Lung (tissue), 12 donors: ENCODE data around the gene MAEA. TPM values are rescaled to one million over a fixed set of nuclear protein-coding genes. Genes with fewer than 3 reads are reported as not detected.

ENCODE experiments used
- ATAC-seq: fragments of 200-7000 bp; cut with Tn5 transposase; one replicate; pipeline ENCODE4 v1.9.1; 2020; ENCODE audit warnings: moderate number of reproducible peaks; ENCODE audit not compliant: insufficient read depth, low FRiP score
- DNase-seq, 3 donors: peaks; one replicate each; pipeline ENCODE4 v3.0.0-alpha.2; 2013 to 2017
- H3K27ac ChIP-seq, 2 donors: one replicate each; pipeline ENCODE4 v1.5.1; 2013; ENCODE audit warnings: mild to moderate bottlenecking in 2 of 2, moderate library complexity in 2 of 2, control low read depth in 1 of 2, inconsistent platforms in 1 of 2, low read depth in 1 of 2, low read length in 1 of 2
- H3K27me3 ChIP-seq, 3 donors: one replicate each; pipeline ENCODE4 v1.5.1; 2013; ENCODE audit warnings: low read length in 2 of 3; ENCODE audit not compliant: control insufficient read depth in 3 of 3, insufficient read depth in 3 of 3
- H3K36me3 ChIP-seq, 4 donors: one replicate each; pipeline ENCODE4 v1.5.1; 2013; ENCODE audit warnings: low read length in 4 of 4, mild to moderate bottlenecking in 1 of 4, moderate library complexity in 1 of 4; ENCODE audit not compliant: control insufficient read depth in 4 of 4, insufficient read depth in 4 of 4
- H3K4me1 ChIP-seq, 5 donors: one replicate each; pipeline ENCODE4 v1.5.1; 2013; ENCODE audit warnings: low read length in 5 of 5, mild to moderate bottlenecking in 2 of 5, moderate library complexity in 1 of 5; ENCODE audit not compliant: control insufficient read depth in 5 of 5, insufficient read depth in 5 of 5
- H3K4me3 ChIP-seq: one replicate; pipeline ENCODE4 v1.5.1; 2013; ENCODE audit warnings: mild to moderate bottlenecking, control low read depth, moderate library complexity
- H3K9ac ChIP-seq, 2 donors: one replicate each; pipeline ENCODE4 v1.5.1; 2013; ENCODE audit warnings: low read length in 2 of 2, control low read depth in 1 of 2; ENCODE audit not compliant: insufficient read depth in 1 of 2
- H3K9me3 ChIP-seq, 4 donors: one replicate each; pipeline ENCODE4 v1.5.1; 2013; ENCODE audit warnings: low read length in 3 of 4, mild to moderate bottlenecking in 1 of 4, moderate library complexity in 1 of 4; ENCODE audit not compliant: control insufficient read depth in 4 of 4, insufficient read depth in 3 of 4
- CTCF ChIP-seq: IDR thresholded peaks from 2 replicates; pipeline ENCODE4 v1.5.1; 2012; ENCODE audit warnings: mild to moderate bottlenecking; ENCODE audit errors: control extremely low read depth, extremely low read depth
- WGBS, 2 donors: extraction: QIAGEN DNeasy Blood & Tissue Kit; methylation state at CpG; one replicate each; pipeline ENCODE4 v1.1.7; 2013; 5-methylcytosine and 5-hydroxymethylcytosine counted together
- polyA plus RNA-seq, 2 donors: library from polyadenylated mRNA; stranded (reverse); fragments of 200-250 nt; gene quantifications; one replicate each; pipeline ENCODE4 v1.2.1, GENCODE V29; 2013
- total RNA-seq, 2 donors: library from RNA; depleted of rRNA in 1 of 2; stranded (reverse); fragments of >200 nt in 1 of 2; gene quantifications; one replicate each; pipeline ENCODE4 v1.2.1, GENCODE V29; 2014 to 2021
- donor health status: control.
- donor health status: control.
- donor health status: Bipolar disorder and iron deficiency.
- donor health status: healthy.
- donor health status: DM: yes; HTN: yes; CAD: no.

MAEA gene
- total and polyA plus RNA-seq, 4 donors: 39.7 to 67.4 (median 60.8) TPM

GRCh38 chr4:1358421-1359143, 68.9 kb downstream of the MAEA start:
- WGBS, 2 donors: 95% methylated on average over 38 of the region's 38 CpGs
- no peak for TF ChIP-seq CTCF
- Histone ChIP-seq H3K9ac (no peak overlapping the region), H3K4me3 (no peak overlapping the region), H3K4me1 (peaks cover 0 to 3% (median 0%) of the 10 kb centered on the region in 5 donors), H3K36me3 (peaks cover 2 to 43% (median 3%) of the 10 kb centered on the region in 4 donors), H3K9me3 (no peaks in the 10 kb centered on the region), H3K27me3 (no peaks in the 10 kb centered on the region), H3K27ac (no peak overlapping the region)
- ATAC-seq (no peak), DNase-seq (no peak)

GRCh38 chr4:1359144-1359501, 69.4 kb downstream of the MAEA start:
- H3K36me3 ChIP-seq: peaks cover 2 to 41% (median 3%) of the 10 kb centered on the region in 4 donors
- no peak overlapping the region for H3K9ac ChIP-seq
- H3K4me1 ChIP-seq: peaks cover 0 to 3% (median 0%) of the 10 kb centered on the region in 5 donors
- no peak overlapping the region for H3K4me3 ChIP-seq
- H3K27ac ChIP-seq: no peak overlapping the region
- no peak for TF ChIP-seq CTCF
- ATAC-seq (no peak), DNase-seq (no peak)
- H3K9me3 ChIP-seq: no peaks in the 10 kb centered on the region
- WGBS, 2 donors: 87 to 92% methylated on average over 14 of the region's 14 CpGs
- H3K27me3 ChIP-seq: no peaks in the 10 kb centered on the region

GRCh38 chr4:1359976-1360375, 70.3 kb downstream of the MAEA start:
- Histone ChIP-seq H3K4me3 (no peak overlapping the region), H3K27ac (no peak overlapping the region), H3K9ac (no peak overlapping the region), H3K36me3 (peaks cover 2 to 41% (median 3%) of the 10 kb centered on the region in 4 donors), H3K4me1 (peaks cover 0 to 6% (median 0%) of the 10 kb centered on the region in 5 donors), H3K9me3 (no peaks in the 10 kb centered on the region), H3K27me3 (no peaks in the 10 kb centered on the region)
- ATAC-seq: no peak
- WGBS, 2 donors: 94% methylated on average over 16 of the region's 16 CpGs
- no peak for DNase-seq
- no peak for TF ChIP-seq CTCF
